Measurements from ENCODE around the gene SLC6A8.
A peak's percentile ranks its signal among the peaks of the same experiment; 100 is the strongest.

SLC6A8 gene

DNA sequence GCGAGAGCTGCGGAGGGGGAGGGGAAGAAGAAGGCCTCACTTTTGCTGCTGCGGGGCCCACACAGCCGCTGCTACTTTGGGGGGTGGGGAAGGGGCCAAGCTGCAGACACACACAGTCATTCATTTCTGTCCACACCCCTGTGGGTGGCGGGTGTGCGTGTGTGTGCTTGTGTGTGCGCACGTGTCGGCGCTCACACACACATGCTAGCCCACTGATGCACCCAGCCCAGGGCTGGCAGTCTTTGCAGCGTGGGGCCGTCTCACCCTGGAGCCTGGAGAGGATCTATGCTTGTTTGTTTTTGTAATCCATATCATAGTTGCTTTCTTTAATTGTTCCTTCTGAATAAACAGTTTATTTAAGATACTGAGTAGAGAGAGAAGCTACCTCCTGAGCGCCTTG, 36.8 kb upstream of the SLC6A8 start:
- H3K27me3 ChIP-seq (ENCODE audit: low read depth, low read length) = no peaks in the 10 kb centered on the region
- no peaks in the 10 kb centered on the region for H3K9me3 ChIP-seq (ENCODE audit: insufficient read depth, low read length)
- no peaks in the 10 kb centered on the region for H3K79me2 ChIP-seq (ENCODE audit: low read length)
- H3K4me1 ChIP-seq (ENCODE audit: low read length) = no peaks in the 10 kb centered on the region
- H2AFZ ChIP-seq (ENCODE audit: low read depth, low read length) = no peak overlapping the region
- no peak overlapping the region for H3K27ac ChIP-seq (ENCODE audit: low read length)
- no peak overlapping the region for H3K4me3 ChIP-seq (ENCODE audit: low read length)
- TF ChIP-seq, protein P1, sequence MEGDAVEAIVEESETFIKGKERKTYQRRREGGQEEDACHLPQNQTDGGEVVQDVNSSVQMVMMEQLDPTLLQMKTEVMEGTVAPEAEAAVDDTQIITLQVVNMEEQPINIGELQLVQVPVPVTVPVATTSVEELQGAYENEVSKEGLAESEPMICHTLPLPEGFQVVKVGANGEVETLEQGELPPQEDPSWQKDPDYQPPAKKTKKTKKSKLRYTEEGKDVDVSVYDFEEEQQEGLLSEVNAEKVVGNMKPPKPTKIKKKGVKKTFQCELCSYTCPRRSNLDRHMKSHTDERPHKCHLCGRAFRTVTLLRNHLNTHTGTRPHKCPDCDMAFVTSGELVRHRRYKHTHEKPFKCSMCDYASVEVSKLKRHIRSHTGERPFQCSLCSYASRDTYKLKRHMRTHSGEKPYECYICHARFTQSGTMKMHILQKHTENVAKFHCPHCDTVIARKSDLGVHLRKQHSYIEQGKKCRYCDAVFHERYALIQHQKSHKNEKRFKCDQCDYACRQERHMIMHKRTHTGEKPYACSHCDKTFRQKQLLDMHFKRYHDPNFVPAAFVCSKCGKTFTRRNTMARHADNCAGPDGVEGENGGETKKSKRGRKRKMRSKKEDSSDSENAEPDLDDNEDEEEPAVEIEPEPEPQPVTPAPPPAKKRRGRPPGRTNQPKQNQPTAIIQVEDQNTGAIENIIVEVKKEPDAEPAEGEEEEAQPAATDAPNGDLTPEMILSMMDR (IDR thresholded peaks at IDR 0.05; ENCODE audit: low read depth, low read length) = no peak
- no peak for TF ChIP-seq EZH2phosphoT487 (IDR thresholded peaks at IDR 0.05; ENCODE audit: low read depth)
- no peaks in the 10 kb centered on the region for H3K36me3 ChIP-seq (replicated peaks; ENCODE audit: low read depth, low read length)
- no peak overlapping the region for H3K4me2 ChIP-seq (ENCODE audit: low read length)
- no peaks in the 10 kb centered on the region for H4K20me1 ChIP-seq (ENCODE audit: insufficient read depth, low read length)
- H3K9ac ChIP-seq (ENCODE audit: low read length) = no peak overlapping the region

DNA sequence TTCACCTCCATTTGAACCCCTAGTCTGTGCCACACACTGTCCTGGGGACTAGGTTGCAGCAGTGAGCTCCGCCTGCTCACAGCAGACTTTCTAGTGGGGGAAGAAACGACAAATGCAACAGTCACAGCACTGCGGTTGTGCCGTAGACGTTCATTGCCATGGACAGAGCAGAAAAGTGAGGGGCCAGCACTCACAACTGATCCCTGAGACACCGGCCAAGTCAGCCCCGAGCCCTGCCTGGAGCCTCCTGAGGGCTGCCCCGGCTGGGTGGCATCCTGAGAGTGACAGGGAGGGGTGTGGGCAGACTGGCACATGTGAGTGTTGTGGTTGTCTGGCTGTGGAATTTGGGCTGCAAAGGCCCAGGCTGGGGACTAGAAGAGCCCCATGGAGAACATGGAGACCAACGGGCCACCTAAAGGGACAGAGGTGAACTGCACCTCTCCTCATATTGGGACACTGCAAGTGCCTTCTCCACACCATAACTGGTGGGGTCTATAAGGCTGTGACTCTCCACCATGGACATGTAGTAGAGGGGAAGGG, 36.1 kb upstream of the SLC6A8 start:
- Histone ChIP-seq H3K9me3 (ENCODE audit: insufficient read depth, low read length) (no peaks in the 10 kb centered on the region), H3K4me3 (ENCODE audit: low read length) (no peak overlapping the region), H3K9ac (ENCODE audit: low read length) (no peak overlapping the region), H3K4me1 (ENCODE audit: low read length) (no peaks in the 10 kb centered on the region), H3K27me3 (ENCODE audit: low read depth, low read length) (no peaks in the 10 kb centered on the region), H2AFZ (ENCODE audit: low read depth, low read length) (no peak overlapping the region), H3K79me2 (ENCODE audit: low read length) (no peaks in the 10 kb centered on the region), H3K36me3 (replicated peaks; ENCODE audit: low read depth, low read length) (no peaks in the 10 kb centered on the region), H3K4me2 (ENCODE audit: low read length) (no peak overlapping the region), H4K20me1 (ENCODE audit: insufficient read depth, low read length) (no peaks in the 10 kb centered on the region), H3K27ac (ENCODE audit: low read length) (no peak overlapping the region)
- no peak for TF ChIP-seq EZH2phosphoT487 (IDR thresholded peaks at IDR 0.05; ENCODE audit: low read depth)
- TF ChIP-seq, protein P1 (IDR thresholded peaks at IDR 0.05; ENCODE audit: low read depth, low read length) = peak; percentile 32

DNA sequence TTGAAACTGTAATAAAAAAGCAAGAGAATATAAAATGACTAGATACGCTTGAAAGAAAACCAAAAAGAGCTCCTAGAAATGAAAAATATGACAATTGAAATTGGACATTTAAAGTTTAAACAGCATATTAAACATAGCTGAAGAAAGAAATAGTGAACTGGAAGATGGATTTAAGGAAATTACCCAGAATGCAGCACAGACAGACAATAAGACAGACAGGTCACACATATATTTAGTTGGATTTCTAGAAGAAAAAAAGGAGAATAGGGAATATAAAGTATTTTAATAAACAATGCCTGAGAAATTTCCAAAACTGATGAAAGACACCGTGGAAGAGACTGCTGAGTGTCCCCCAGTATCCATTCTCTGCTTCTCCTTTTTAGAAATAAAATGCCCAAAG, 34.2 kb upstream of the SLC6A8 start:
- Histone ChIP-seq H3K27ac (ENCODE audit: low read length) (no peak overlapping the region), H3K4me1 (ENCODE audit: low read length) (no peaks in the 10 kb centered on the region), H3K27me3 (ENCODE audit: low read depth, low read length) (no peaks in the 10 kb centered on the region), H3K9ac (ENCODE audit: low read length) (no peak overlapping the region), H3K4me3 (ENCODE audit: low read length) (no peak overlapping the region), H2AFZ (ENCODE audit: low read depth, low read length) (no peak overlapping the region), H3K4me2 (ENCODE audit: low read length) (no peak overlapping the region), H3K9me3 (ENCODE audit: insufficient read depth, low read length) (no peaks in the 10 kb centered on the region), H3K79me2 (ENCODE audit: low read length) (no peaks in the 10 kb centered on the region), H3K36me3 (replicated peaks; ENCODE audit: low read depth, low read length) (no peaks in the 10 kb centered on the region), H4K20me1 (ENCODE audit: insufficient read depth, low read length) (no peaks in the 10 kb centered on the region)
- TF ChIP-seq EZH2phosphoT487 (IDR thresholded peaks at IDR 0.05; ENCODE audit: low read depth) = no peak
- TF ChIP-seq, protein P1 (IDR thresholded peaks at IDR 0.05; ENCODE audit: low read depth, low read length) = no peak

DNA sequence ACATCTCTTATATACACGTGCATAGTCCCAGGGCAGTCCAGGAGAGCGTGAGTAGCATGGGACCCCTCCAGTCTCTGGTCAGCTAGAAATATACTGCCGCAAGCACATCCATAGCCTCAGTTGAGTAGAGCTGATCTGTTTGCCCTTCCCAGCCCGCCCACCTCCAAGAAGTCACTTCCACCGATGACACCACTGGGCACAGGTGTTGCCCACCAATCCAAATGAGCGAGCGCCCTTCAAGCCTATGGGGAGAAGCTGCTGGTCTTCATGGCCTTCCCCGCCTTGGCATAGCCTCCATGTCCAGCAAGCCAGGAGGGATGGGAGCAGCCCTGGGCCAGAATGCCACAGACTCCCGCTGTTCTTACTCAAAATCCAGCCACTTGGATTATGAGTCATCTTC, 30.6 kb upstream of the SLC6A8 start:
- Histone ChIP-seq H3K4me3 (ENCODE audit: low read length) (no peak overlapping the region), H3K4me1 (ENCODE audit: low read length) (no peaks in the 10 kb centered on the region; the same call in 1 of the 2 replicates), H3K36me3 (replicated peaks; ENCODE audit: low read depth, low read length) (no peaks in the 10 kb centered on the region), H3K27ac (ENCODE audit: low read length) (no peak overlapping the region), H3K4me2 (ENCODE audit: low read length) (no peak overlapping the region), H3K27me3 (ENCODE audit: low read depth, low read length) (peaks cover 8% of the 10 kb centered on the region; the same call in 1 of the 2 replicates), H4K20me1 (ENCODE audit: insufficient read depth, low read length) (no peaks in the 10 kb centered on the region), H3K79me2 (ENCODE audit: low read length) (no peaks in the 10 kb centered on the region), H2AFZ (ENCODE audit: low read depth, low read length) (no peak overlapping the region), H3K9me3 (ENCODE audit: insufficient read depth, low read length) (no peaks in the 10 kb centered on the region), H3K9ac (ENCODE audit: low read length) (no peak overlapping the region)
- TF ChIP-seq, protein P1 (IDR thresholded peaks at IDR 0.05; ENCODE audit: low read depth, low read length) = no peak
- no peak for TF ChIP-seq EZH2phosphoT487 (IDR thresholded peaks at IDR 0.05; ENCODE audit: low read depth)

Data from OCI-LY3 (cell line).